ENCODE data around the gene GP5. TPM values are rescaled to one million over a fixed set of nuclear protein-coding genes. Genes with fewer than 3 reads are reported as not detected.
A peak's percentile ranks its signal among the peaks of the same experiment; 100 is the strongest.

Gene GP5
- polyA plus RNA-seq, 3 donors = 0.12 TPM; not detected in 2

GRCh38 chr3:194446172-194446571, 47.1 kb upstream of the GP5 start:
- no peak for DNase-seq
- intact Hi-C loops (cut with micrococcal nuclease) = no loop called here
- Histone ChIP-seq H2AFZ (ENCODE audit: insufficient read depth, low read depth, low read length, poor library complexity, severe bottlenecking) (no peak overlapping the region), H3K9me3 (replicated peaks in 1 of 2; ENCODE audit: control insufficient read depth in 1 of 2, insufficient read depth in 1 of 2, low read length in 2 of 2) (no peaks in the 10 kb centered on the region), H3K4me2 (replicated peaks; ENCODE audit: extremely low read depth, low read length, poor library complexity, severe bottlenecking) (no peak overlapping the region), H3K4me1 (ENCODE audit: control insufficient read depth in 1 of 2, insufficient read depth in 2 of 2, low read length in 2 of 2) (no peaks in the 10 kb centered on the region), H3K4me3 (replicated peaks in 1 of 3; ENCODE audit: low read depth in 2 of 3, low read length in 3 of 3) (no peak overlapping the region), H3K36me3 (replicated peaks in 1 of 2; ENCODE audit: control insufficient read depth in 1 of 2, insufficient read depth in 2 of 2, low read length in 2 of 2) (peaks cover 81 to 99% of the 10 kb centered on the region in 2 donors), H4K20me1 (ENCODE audit: insufficient read depth, low read length) (no peaks in the 10 kb centered on the region), H3K27ac (ENCODE audit: low read depth in 1 of 2, low read length in 2 of 2) (no peak overlapping the region), H3K9ac (ENCODE audit: insufficient read depth, low read length, poor library complexity, severe bottlenecking) (no peak overlapping the region), H3K27me3 (ENCODE audit: control insufficient read depth in 2 of 2, insufficient read depth in 2 of 2, low read length in 2 of 2) (no peaks in the 10 kb centered on the region), H3K79me2 (ENCODE audit: insufficient read depth, low read length) (no peaks in the 10 kb centered on the region)
- H3K9me3 Mint-ChIP-seq = no peaks in the 10 kb centered on the region
- WGBS (ENCODE audit: insufficient coverage) = 100% methylated on average over 2 of the region's 13 CpGs
- no peak overlapping the region for H3K4me3 Mint-ChIP-seq
- peaks cover 82 to 89% of the 10 kb centered on the region in 2 donors for H3K36me3 Mint-ChIP-seq
- H3K27me3 Mint-ChIP-seq (ENCODE audit: low read depth in 3 of 3) = no peaks in the 10 kb centered on the region
- H3K27ac Mint-ChIP-seq = peak overlapping the region in 1 of 7 donors; percentile 41
- TF ChIP-seq CTCF (IDR thresholded peaks at IDR 0.05) = no peak
- H3K4me1 Mint-ChIP-seq = no peaks in the 10 kb centered on the region

- Mint-ChIP-seq H3K4me3 (no peak overlapping the region), H3K36me3 (peaks cover 83 to 89% of the 10 kb centered on the region in 2 donors), H3K9me3 (no peaks in the 10 kb centered on the region), H3K27me3 (ENCODE audit: low read depth in 3 of 3) (peaks cover 0 to 3% (median 0%) of the 10 kb centered on the region in 3 donors), H3K4me1 (no peaks in the 10 kb centered on the region), H3K27ac (no peak overlapping the region)
- Histone ChIP-seq H3K36me3 (replicated peaks in 1 of 2; ENCODE audit: control insufficient read depth in 1 of 2, insufficient read depth in 2 of 2, low read length in 2 of 2) (peaks cover 86 to 100% of the 10 kb centered on the region in 2 donors), H3K27me3 (ENCODE audit: control insufficient read depth in 2 of 2, insufficient read depth in 2 of 2, low read length in 2 of 2) (no peaks in the 10 kb centered on the region), H3K79me2 (ENCODE audit: insufficient read depth, low read length) (no peaks in the 10 kb centered on the region), H4K20me1 (ENCODE audit: insufficient read depth, low read length) (no peaks in the 10 kb centered on the region), H3K9ac (ENCODE audit: insufficient read depth, low read length, poor library complexity, severe bottlenecking) (no peak overlapping the region), H3K4me1 (ENCODE audit: control insufficient read depth in 1 of 2, insufficient read depth in 2 of 2, low read length in 2 of 2) (no peaks in the 10 kb centered on the region), H3K27ac (ENCODE audit: low read depth in 1 of 2, low read length in 2 of 2) (no peak overlapping the region), H3K4me2 (replicated peaks; ENCODE audit: extremely low read depth, low read length, poor library complexity, severe bottlenecking) (no peak overlapping the region), H3K4me3 (replicated peaks in 1 of 3; ENCODE audit: low read depth in 2 of 3, low read length in 3 of 3) (no peak overlapping the region), H2AFZ (ENCODE audit: insufficient read depth, low read depth, low read length, poor library complexity, severe bottlenecking) (no peak overlapping the region), H3K9me3 (replicated peaks in 1 of 2; ENCODE audit: control insufficient read depth in 1 of 2, insufficient read depth in 1 of 2, low read length in 2 of 2) (no peaks in the 10 kb centered on the region)
- no peak for TF ChIP-seq CTCF (IDR thresholded peaks at IDR 0.05)
- intact Hi-C loops (cut with micrococcal nuclease) = no loop called here
- DNase-seq = no peak
- no CpG with 5 or more reads among the region's 2 CpGs for WGBS (ENCODE audit: insufficient coverage)
Measured at GRCh38 chr3:194443901-194444300, 44.8 kb upstream of the GP5 start.
